AG08395 (cell line): ENCODE measurements around the gene IFT172.

Experiments used
- DNase-seq: peaks from one replicate; pipeline ENCODE4 v3.0.0; 2012; ENCODE audit warnings: mixed read lengths, low spot score

Gene IFT172

DNA sequence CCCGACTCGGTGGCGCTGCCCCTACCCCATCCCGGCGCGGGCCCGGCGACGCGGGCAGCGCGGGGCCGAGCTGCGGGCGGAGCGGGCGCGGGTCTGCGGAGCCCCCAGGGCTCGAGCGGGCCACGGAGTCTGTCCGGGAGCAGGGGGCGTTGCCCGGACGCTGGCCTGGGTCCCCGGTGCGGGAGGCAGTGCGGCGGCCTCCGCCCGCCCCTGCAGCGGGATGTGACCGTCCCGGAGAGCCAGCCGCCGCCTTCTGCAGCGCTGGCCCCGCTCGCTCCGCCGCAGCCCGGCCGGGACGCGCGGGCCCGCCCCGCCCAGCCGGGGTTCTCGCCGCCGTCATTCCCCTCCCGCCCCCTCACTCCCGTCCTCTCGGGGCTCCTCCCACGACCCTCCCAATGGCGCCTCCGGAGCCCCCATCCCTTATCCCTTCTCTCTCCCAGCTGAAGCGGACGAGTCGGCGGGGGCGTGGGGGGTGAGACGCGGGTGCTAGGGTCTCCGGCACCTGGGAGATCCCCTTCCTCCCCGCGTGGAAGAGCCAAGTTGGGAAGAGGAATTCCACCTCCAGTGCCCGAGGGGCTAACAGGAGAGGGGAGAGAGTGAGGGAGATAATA is 5.5 kb upstream of the IFT172 start, which contains the start of gene FNDC4:
TSS of gene FNDC4 (minus strand) at position 257 of the 611 bp plus-strand sequence. CDS start 521 bp downstream, outside the sequence.
- peak; percentile 47 for DNase-seq

DNA sequence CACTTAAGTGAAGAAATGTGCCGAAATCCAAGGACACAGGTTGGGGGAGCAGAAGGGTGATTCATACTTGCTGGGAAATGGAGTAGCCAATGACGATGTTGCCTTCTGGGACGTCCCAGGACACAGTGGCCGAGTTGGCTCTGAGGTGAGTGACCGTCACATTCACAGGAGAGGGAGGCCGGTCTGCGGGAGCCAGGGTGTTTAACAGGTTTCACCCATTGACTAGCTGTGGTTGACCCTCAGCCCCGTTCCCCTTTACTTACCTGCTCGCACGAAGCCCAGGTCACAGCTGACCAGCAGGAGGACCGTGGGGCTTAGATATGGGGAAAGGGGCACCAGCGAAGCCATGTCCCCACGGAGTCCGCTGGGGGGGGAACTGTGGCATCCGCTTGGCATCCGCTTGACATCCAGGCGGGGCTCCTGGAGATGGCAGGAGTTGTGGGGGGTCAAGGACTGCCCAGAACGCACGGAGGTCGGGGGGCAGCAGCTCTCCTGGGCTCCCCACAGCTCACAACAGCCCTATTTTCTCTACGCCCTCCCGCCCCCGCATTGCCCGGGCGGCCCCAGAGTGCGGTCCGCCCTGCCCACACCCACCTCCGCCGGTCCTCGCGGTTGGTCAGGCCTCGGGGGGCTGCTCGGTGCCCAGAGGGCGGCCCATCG is 4.9 kb upstream of the IFT172 start:
- DNase-seq, result peak; percentile 53

DNA sequence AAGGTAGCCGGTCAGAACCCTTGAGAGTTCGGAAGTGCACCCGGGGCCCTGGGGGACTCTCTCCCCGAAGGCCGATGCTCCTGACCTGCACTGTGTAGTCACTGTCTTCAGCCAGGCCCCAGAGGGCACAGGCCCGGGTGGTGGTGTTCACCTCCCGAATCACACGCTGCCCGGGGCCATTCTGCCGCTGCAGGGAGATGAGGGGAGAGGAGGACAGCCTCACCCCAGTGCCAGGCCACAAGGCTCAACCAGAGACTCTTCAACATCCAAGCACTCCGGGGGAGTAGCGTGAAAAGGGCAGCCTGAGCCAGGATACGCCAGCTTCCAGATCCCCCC is 4.4 kb upstream of the IFT172 start:
- no peak for DNase-seq

DNA sequence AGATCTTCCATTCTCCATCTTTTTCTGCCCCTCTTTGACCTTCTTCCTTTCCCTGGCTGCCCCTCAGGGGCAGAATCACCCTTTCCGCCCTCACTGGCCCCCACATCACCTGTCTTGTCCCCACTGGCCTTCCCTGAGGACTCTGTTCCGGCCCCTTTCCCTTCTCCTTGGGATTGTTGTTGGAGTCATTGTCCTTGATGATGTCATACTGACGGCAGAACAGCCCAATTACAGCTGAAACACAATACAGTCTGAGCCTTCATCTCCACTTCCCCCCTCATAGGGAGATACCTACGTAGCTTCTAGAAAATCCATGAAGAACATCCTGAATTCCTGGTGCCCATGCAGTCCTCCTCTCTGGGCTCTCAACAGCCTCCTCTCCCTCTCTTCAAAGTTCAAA is 3.0 kb upstream of the IFT172 start:
- no peak for DNase-seq

DNA sequence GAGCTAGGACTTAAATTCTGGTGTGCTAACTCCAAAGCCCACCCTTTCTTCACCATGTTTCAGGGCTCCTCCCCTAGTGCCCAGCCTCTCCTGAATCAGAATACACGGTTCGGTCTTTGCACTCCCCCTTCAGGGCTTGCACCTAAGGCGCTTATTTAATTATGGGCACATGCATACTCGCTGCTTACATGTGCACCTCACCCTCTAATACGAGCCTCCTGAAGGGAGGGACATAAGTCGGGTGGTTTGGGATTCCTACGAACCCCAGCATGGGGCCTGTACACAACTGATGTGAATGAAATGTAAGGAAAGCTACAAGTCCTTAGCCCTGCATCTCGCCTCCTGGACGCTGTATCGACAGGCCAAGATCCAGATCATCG is 435 bp downstream of the IFT172 start:
- no peak for DNase-seq

DNA sequence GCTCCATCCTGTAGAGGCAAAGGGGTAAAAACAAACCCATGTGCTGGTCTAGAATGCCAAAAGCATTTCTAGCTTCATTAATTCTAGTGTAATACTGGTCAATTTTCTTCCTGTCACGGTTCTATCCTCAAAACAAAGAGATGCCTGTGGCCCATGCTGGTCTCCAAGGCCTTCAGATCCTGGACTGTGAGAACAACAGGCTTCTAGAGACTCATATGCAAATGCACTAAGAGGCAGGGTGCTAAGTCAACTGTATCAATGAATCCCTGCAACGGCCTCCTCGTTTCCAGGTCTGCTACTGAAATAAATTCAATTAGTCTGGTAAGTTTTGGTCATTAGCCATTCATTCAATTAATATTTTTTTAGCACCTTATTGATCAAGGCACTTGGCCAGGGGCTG is 4.0 kb downstream of the IFT172 start:
- DNase-seq, result no peak

DNA sequence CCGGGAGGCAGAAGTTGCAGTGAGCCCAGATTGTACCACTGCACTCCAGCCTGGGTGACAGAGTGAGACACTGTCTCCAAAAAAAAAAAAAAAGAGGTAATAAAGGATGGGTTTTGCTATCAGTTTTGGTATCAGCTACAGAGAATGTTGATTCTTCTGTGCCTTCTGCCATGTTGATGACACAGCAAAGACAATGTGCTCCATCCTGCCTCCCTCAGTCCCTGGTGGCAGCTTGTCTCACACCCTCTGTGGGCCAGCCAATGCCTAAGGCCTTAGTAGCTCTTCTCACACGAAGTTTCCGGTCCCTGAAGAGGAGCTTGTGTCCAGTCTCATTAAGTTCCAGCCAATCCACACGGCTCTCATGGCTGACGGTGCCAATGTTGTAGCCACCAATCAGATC is 17.6 kb downstream of the IFT172 start:
- DNase-seq, result no peak

DNA sequence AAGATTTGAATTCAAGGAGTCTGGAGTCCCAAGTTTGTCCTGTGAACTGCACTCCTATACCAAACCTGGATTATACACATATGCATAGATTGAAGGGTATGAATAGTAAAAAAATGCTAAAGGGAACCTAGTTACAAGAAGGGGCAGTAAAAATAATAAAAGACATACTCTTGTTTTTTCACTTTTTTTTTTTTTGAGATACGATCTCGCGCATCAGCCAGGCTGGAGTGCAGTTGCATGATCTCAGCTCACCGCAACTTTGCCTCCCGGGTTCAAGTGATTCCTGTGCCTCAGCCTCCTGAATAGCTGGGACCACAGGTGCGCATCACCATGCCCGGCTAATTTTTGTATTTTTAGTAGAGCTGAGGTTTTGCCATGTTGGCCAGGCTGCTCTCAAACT is 25.1 kb downstream of the IFT172 start:
- no peak for DNase-seq

DNA sequence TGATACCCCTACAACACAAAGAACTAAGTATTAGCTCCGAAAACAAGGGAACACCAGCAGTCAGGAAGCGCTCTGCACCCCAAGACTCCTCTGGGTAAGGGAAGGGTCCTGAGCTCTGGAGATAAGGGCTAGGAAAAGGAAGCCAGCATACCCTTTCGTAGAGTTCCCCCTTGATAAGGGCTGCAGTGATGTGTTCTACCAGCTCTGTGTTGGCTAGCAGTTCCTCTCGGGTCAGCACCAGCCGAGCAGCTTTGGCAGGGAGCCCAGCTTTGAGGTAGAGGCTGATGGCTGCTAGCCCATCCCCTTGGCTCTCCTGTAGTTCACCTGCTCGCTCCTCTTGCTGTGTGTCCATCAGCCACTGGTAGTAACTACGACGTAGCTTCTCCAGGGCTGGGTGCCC is 28.4 kb downstream of the IFT172 start:
- no peak for DNase-seq

DNA sequence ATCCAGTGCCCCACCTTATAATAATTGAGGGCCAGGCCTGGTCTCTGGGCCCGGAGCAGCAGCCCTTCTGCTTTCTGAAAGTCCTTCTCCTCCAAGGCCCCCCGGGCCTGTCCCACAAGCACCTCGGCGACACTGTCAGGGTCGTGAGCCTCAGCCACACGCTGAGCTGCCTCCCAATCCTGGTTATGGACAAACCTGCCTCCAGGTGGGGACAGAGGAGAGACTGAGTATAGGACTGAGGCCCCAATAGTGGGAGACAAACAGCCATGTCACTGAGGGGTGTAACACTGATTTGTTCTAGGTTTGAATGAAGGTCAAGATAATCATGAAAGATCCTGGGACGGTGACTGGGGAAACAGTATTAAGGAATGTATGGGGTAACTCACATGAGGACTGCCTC is 35.6 kb downstream of the IFT172 start:
- DNase-seq, result no peak

DNA sequence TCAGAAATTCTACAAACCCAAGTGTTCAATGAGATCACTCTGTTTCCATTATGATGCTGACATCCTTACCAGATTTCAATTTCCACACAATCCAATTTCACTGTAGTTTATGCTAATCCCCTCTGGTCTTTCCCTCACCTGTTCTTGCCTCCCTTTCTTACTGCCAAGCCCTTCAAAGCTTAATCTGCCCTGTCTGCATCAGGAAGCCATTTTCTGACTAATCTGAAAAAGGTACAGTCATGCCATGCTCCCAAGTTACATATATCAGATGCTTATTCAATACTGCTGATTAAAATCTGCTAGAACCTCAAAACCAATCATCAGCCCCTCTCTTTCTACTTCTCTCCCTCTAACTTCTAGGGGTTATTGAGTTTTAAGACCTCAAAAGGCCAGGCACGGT is 38.4 kb downstream of the IFT172 start:
- DNase-seq, result no peak

DNA sequence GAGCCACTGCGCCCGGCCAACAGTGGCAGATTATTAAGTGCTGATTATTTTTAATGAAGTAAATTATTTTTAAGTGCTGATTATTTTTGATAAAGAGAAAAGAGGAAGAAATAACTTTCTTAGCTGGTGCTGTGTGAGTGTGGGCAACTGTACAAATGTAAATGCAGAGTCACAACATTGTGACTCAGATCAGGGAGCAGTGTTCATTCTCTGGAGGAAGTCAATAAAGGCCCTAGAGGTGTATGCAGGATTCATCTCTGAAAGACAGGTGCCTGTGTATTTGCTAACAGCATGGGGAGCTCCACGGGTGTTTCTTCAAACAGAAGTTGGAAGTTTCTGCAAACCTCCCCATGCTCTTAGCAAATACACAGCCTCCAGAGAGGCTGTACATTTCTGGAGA is 41.2 kb downstream of the IFT172 start:
- no peak for DNase-seq

DNA sequence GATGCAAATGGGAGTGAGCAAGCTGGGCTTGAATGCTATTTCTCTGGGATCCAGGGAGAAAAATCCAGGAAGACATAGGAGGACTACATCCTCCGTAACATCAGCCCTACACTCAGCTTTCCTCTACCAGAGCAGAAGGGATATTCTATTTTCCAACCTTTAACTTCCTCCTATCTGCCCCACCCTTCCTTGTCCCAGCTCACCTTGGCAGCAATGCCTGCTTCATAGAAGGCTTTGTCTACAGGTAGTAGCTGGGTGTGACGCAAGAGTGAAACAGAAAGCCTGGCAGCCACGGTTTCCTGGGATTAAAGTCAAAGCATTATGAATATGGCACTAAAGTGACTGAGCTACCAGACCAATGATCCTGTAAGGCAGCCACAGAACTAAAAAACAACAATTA is 43.5 kb downstream of the IFT172 start:
- no peak for DNase-seq

DNA sequence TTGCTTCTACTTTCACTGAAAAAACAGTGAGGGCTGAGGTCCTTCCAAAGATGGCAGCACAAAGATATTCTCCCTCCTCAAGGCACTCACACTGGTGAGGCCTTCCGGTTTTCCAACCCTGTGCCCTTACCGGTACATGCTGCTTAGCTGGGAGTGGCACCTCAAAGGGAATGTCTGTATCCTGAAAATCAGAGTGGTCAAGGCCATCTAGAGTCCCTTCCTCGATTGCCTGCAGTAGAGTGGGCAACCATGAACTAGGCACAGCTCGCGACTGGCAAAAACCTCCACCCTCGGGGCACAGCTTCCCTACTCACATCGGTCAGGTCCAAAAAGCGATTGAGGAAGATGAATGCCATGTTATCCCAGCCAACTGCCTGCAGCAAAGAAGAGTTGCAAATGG is 43.9 kb downstream of the IFT172 start:
- DNase-seq, result no peak

DNA sequence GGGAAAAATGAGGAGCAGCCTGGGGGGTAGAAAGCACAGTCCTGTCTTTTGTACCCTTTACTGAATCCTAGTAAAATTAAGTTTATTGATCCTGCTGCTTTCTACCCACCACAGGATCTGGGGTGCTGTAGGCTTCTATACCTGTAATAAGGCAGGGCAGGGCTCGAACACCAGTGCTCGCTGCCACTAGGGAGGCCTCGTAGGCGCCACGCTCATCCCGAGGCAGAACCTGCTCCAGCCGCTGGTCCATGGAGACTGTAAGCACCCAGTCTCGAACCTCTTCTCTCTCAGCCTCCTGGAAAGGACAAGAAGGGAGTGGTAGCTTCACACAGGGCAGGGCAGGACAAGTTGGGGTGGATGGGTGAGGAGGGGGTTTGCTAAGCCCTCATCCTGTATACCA is 44.4 kb downstream of the IFT172 start:
- DNase-seq, result no peak

DNA sequence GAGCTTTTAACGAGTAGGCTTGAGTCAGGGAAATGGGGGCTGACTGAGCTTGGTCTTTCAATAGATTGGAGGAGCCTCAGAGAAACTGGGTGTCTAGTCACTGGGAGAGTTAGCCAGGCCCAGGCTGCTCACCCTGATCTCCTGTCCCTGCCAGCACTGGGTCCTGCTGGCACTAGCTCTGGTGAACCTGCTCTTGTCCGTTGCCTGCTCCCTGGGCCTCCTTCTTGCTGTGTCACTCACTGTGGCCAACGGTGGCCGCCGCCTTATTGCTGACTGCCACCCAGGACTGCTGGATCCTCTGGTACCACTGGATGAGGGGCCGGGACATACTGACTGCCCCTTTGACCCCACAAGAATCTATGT is 46.6 kb downstream of the IFT172 start:
- no peak for DNase-seq

DNA sequence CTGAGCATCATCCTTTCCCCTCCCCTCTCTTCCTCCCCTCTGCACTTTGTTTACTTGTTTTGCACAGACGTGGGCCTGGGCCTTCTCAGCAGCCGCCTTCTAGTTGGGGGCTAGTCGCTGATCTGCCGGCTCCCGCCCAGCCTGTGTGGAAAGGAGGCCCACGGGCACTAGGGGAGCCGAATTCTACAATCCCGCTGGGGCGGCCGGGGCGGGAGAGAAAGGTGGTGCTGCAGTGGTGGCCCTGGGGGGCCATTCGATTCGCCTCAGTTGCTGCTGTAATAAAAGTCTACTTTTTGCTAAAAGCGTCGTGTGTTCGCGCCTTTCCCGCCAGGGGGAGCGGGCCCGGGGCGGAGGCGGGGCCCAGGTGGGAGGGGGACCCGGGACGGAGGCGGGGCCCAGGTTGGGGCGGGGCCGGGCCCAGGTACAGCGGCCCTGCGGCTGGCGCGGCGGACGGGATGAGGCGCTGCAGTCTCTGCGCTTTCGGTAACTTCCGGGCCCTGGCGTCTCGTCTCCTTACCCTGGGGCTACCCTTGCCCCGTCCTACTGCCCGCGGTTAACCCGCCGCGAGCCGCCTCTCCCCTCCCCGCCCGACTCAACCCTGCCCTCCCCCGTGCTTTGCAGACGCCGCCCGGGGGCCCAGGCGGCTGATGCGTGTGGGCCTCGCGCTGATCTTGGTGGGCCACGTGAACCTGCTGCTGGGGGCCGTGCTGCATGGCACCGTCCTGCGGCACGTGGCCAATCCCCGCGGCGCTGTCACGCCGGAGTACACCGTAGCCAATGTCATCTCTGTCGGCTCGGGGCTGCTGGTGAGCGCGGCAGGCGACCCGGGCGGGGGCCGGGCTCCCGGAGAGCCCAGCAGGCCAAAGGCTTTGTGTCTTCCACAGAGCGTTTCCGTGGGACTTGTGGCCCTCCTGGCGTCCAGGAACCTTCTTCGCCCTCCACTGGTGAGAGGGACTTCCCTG is 47.3 kb downstream of the IFT172 start, which contains the start of gene KRTCAP3:
TSS of gene KRTCAP3 (plus strand) at position 424 of the 962 bp plus-strand sequence. CDS start at position 456, 32 bp downstream.
- DNase-seq, result no peak

DNA sequence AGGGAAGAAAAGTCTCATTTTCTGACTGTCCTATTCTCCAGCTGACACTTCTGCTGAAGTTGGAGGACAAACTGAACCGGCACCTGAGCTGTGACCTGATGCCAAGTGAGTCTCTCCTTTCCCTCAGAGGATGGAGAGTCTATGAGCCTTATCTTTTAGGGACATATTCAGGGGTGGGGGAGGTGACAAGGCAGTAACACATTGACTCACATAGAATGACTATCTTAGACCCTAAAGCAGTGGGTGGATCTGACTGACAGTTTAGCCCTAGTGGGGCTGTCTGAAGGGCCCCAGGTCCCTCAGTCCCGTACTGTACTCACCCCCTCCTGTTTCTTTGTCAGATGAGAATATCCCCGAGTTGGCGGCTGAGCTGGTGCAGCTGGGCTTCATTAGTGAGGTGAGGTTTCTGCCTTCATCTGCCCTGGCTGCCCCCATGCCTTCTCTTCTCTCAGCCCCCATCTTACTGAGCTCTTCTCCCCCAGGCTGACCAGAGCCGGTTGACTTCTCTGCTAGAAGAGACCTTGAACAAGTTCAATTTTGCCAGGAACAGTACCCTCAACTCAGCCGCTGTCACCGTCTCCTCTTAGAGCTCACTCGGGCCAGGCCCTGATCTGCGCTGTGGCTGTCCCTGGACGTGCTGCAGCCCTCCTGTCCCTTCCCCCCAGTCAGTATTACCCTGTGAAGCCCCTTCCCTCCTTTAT is 48.2 kb downstream of the IFT172 start:
- DNase-seq, result no peak

DNA sequence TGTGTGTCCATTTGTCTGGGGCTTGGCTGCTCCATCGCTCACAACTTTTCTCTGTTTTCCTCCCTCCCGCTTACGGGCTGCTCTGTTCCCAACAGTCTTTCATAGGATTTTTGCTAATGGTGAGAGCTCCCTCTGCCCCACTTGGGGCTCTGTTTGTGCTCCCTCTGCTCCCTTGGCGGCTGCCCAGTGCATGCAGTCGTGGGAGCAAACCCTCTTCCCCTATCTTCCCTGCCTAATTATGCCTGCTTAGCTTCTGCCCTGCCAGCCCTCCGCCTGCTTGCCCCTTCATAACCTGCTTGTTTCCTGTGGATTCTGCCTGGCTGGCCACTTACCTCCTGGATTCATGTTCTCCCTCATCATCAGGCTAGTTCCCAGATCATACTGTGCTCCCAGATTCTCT is 53.9 kb downstream of the IFT172 start:
- DNase-seq, result no peak

DNA sequence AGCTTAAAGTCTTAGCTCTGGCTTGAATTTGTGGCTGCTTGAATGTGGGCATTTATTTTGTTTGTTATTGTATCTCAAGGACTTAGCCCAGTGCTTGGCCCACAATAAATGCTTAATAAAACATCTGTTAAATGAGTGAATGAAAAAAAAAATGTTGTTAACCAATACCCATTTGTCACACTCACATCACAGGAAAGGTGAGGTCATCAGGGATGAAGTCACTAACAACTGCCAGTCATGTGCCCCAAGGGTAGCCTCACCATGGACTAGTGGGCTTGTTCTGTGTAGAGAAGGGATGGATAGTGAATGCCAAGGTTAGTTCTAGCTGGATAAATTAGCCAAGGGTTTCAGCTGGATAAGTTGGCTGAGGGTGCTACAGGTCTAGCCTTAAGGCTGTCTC is 58.1 kb downstream of the IFT172 start:
- no peak for DNase-seq

DNA sequence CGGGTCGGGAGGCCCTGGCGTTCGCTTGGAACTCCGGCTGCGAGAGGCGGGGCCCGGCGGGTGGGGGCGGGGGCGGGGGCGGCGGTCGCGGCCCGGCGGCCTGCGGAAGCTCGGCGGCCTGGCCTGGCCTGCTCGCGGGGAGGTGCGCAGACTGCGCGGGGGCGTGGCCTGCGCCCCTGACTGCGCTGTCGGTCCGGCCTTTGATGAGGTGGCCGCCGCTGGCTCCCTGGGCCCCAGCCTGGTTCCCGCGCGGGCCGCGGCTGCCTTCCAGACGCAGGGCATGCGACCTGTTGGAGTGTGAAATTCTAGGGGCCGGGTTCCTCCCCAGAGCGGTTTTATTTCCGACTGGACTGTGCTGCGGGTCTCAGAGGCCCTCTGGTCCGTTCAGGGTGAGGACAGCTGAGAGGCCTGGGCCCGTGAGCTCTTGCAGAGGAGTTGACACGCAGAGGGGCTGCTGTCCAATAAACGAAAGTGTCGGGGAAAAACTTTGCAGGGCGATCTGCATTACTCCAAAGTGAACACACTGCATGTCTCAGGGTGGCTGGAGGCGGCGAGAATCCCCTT is 60.5 kb downstream of the IFT172 start:
- peak; percentile 94 for DNase-seq
